GM21576 (cell line): ENCODE results near the gene RAF1.
"Not testable (repeated sequence)": the region's sequence is repeated elsewhere in the genome, so short reads cannot be mapped to it uniquely, and the experiment has no call there.

Experiments used
- ATAC-seq: cut with Tn5 transposase; IDR thresholded peaks from one replicate; pipeline ENCODE4 v1.9.1; 2021; ENCODE audit warnings: mild to moderate bottlenecking, moderate library complexity; ENCODE audit not compliant: unreplicated experiment

Gene RAF1

GRCh38 chr3:12663936-12664908 is at the start of gene RAF1:
RAF1 (minus strand) TSS chr3:12664117; CDS start chr3:12618721, 45,396 bp downstream.
- peak; percentile 89 for ATAC-seq

GRCh38 chr3:12710062-12710461 is 46.1 kb upstream of the RAF1 start:
- ATAC-seq = no peak

- no peak for ATAC-seq
These were observed 45.4 kb upstream of the RAF1 start for GRCh38 chr3:12709334-12709733.

- no peak for ATAC-seq
These were observed 44.8 kb upstream of the RAF1 start for GRCh38 chr3:12708584-12709192.

- no peak for ATAC-seq
These were observed 43.5 kb upstream of the RAF1 start for GRCh38 chr3:12707449-12707848.

GRCh38 chr3:12706504-12707253 is 42.8 kb upstream of the RAF1 start:
- peak; percentile 89 for ATAC-seq

GRCh38 chr3:12705981-12706380 is 42.1 kb upstream of the RAF1 start:
- ATAC-seq = no peak

- ATAC-seq = no peak
These were observed 41.5 kb upstream of the RAF1 start for GRCh38 chr3:12705374-12705926.

- no peak for ATAC-seq
These were observed 38.6 kb upstream of the RAF1 start for GRCh38 chr3:12702501-12702900.

GRCh38 chr3:12701601-12702000 is 37.7 kb upstream of the RAF1 start:
- not testable (repeated sequence) for ATAC-seq

- ATAC-seq = no peak
These were observed 36.9 kb upstream of the RAF1 start for GRCh38 chr3:12700800-12701199.

GRCh38 chr3:12695916-12696315 is 32.0 kb upstream of the RAF1 start:
- ATAC-seq = no peak

GRCh38 chr3:12695112-12695511 is 31.2 kb upstream of the RAF1 start:
- no peak for ATAC-seq

- ATAC-seq = no peak
These were observed 28.5 kb upstream of the RAF1 start for GRCh38 chr3:12692444-12692843.

GRCh38 chr3:12689997-12690711 is 26.2 kb upstream of the RAF1 start:
- ATAC-seq = no peak

GRCh38 chr3:12687948-12688347 is 24.0 kb upstream of the RAF1 start:
- no peak for ATAC-seq

- no peak for ATAC-seq
These were observed 22.2 kb upstream of the RAF1 start for GRCh38 chr3:12686096-12686495.

GRCh38 chr3:12681943-12682390 is 18.1 kb upstream of the RAF1 start:
- no peak for ATAC-seq

- no peak for ATAC-seq
These were observed 17.4 kb upstream of the RAF1 start for GRCh38 chr3:12681089-12681942.
